Caco-2 (cell line): ENCODE results near the gene C19orf47. TPM values are rescaled to one million over a fixed set of nuclear protein-coding genes. Genes with fewer than 3 reads are reported as not detected.

Source experiments
- BruUV-seq: library from RNA; stranded (reverse); fragments of 400-500 nt; replicated peaks from 2 replicates; lab custom pipeline; 2021; lab: Mats Ljungman, UMichigan
- CTCF ChIA-PET: fragments of 300-600 bp; sonication (Branson Sonifier 250); formaldehyde crosslinking; loops from one replicate; lab custom pipeline; 2022; ENCODE audit warnings: antibody characterized with exemption; lab: Charles Lee
- POLR2A ChIA-PET: fragments of 300-600 bp; sonication (Branson Sonifier 250); formaldehyde crosslinking; loops from one replicate; lab custom pipeline; 2022; ENCODE audit warnings: antibody characterized with exemption; lab: Charles Lee
- DNase-seq, 2 experiments: peaks; one replicate each; pipeline versions ENCODE4 v3.0.0 to v3.0.0-alpha.2; 2020 to 2022
- H3K27me3 ChIP-seq: replicated peaks from 2 replicates; pipeline ENCODE4 v1.6.0; 2011; ENCODE audit warnings: low read length; ENCODE audit not compliant: control insufficient read depth, insufficient read depth
- H3K36me3 ChIP-seq: 2 replicates; pipeline ENCODE4 v1.5.1; 2011; ENCODE audit warnings: low read length; ENCODE audit not compliant: control insufficient read depth, insufficient read depth
- H3K4me1 ChIP-seq: fragments of 250-450 bp; sonication (Bioruptor Pico); 2 replicates; pipeline ENCODE4 v1.5.1; 2020; ENCODE audit warnings: mild to moderate bottlenecking
- H3K4me3 ChIP-seq: 2 replicates; pipeline ENCODE4 v1.5.1; 2011; ENCODE audit warnings: low read depth, mild to moderate bottlenecking, control low read depth, low read length
- H3K9me3 ChIP-seq: fragments of 250-450 bp; sonication (Bioruptor Pico); 2 replicates; pipeline ENCODE4 v1.5.1; 2020; ENCODE audit warnings: mild to moderate bottlenecking, moderate library complexity
- H3K27ac Mint-ChIP-seq: one replicate; pipeline ENCODE4 v1.8.0; 2022; ENCODE audit warnings: mixed read lengths; ENCODE audit not compliant: unreplicated experiment
- H3K27me3 Mint-ChIP-seq: one replicate; pipeline ENCODE4 v1.8.0; 2022; ENCODE audit warnings: mixed read lengths; ENCODE audit not compliant: insufficient read depth, unreplicated experiment
- H3K36me3 Mint-ChIP-seq: one replicate; pipeline ENCODE4 v1.8.0; 2022; ENCODE audit warnings: mild to moderate bottlenecking, mixed read lengths; ENCODE audit not compliant: insufficient read depth, unreplicated experiment
- H3K4me1 Mint-ChIP-seq: one replicate; pipeline ENCODE4 v1.8.0; 2022; ENCODE audit warnings: low read depth, mixed read lengths; ENCODE audit not compliant: unreplicated experiment
- H3K4me3 Mint-ChIP-seq: one replicate; pipeline ENCODE4 v1.8.0; 2022; ENCODE audit warnings: mild to moderate bottlenecking, moderate library complexity, mixed read lengths; ENCODE audit not compliant: unreplicated experiment
- H3K9me3 Mint-ChIP-seq: one replicate; pipeline ENCODE4 v1.8.0; 2022; ENCODE audit warnings: mixed read lengths; ENCODE audit not compliant: unreplicated experiment
- CTCF ChIP-seq, 2 experiments: fragments of 200-600 bp in 1 of 2; IDR thresholded peaks; 1 replicate in 1 of 2; 2 replicates in 1 of 2; pipeline versions ENCODE4 v1.5.1 to v1.8.0; 2011 to 2022; ENCODE audit warnings: antibody characterized with exemption in 1 of 2, control low read depth in 1 of 2, inconsistent platforms in 1 of 2, low read depth in 1 of 2, low read length in 1 of 2, mild to moderate bottlenecking in 1 of 2, moderate library complexity in 1 of 2; ENCODE audit not compliant: insufficient read depth in 1 of 2, severe bottlenecking in 1 of 2, unreplicated experiment in 1 of 2
- intact Hi-C: fragments of 100-400 bp; cut with micrococcal nuclease; formaldehyde crosslinking; loops from one replicate; pipeline ENCODE4 v1.10.0; 2022; ENCODE audit not compliant: unreplicated experiment
- total RNA-seq: library from RNA; stranded (reverse); gene quantifications from 2 replicates; pipeline ENCODE4 v1.2.3, GENCODE V29; 2022

C19orf47 gene
- total RNA-seq, 1 experiment from 2014 or later, result 28.3 TPM

GRCh38 chr19:40305403-40305802 is 42.8 kb downstream of the C19orf47 start:
- Mint-ChIP-seq H3K4me3 (no peak overlapping the region), H3K36me3 (no peaks in the 10 kb centered on the region), H3K27ac (no peak overlapping the region), H3K27me3 (no peaks in the 10 kb centered on the region), H3K9me3 (no peaks in the 10 kb centered on the region), H3K4me1 (no peaks in the 10 kb centered on the region)
- intact Hi-C loops, result loop anchor here (1.0 to 10.0 kb wide), 3 partner anchors 139 to 297 kb away; partner anchors contain the start of genes LTBP4 and SERTAD3
- H3K4me3 ChIP-seq, result no peak overlapping the region
- ChIA-PET CTCF (interaction anchor here (0.5 to 1.5 kb wide), 31 partner anchors 9 to 1799 kb away, joined by 3 to 14 read pairs (median 5); partner anchors contain the start of genes BLVRB, C19orf47 and PLD3), POLR2A (interaction anchor here (0.6 to 1.3 kb wide), 4 partner anchors 116 to 159 kb away, joined by 3 to 11 read pairs (median 3); partner anchors contain the start of gene SERTAD1)
- BruUV-seq, result no TSS peak
- DNase-seq, result peak; percentile 81 to 83
- no peaks in the 10 kb centered on the region for H3K4me1 ChIP-seq
- peak; percentile 79 to 81 for TF ChIP-seq CTCF (IDR thresholded peaks at IDR 0.05; ENCODE audit: insufficient read depth in 1 of 2, low read depth in 1 of 2, low read length in 1 of 2, severe bottlenecking in 1 of 2, unreplicated experiment in 1 of 2)
- no peaks in the 10 kb centered on the region for H3K9me3 ChIP-seq
- H3K27me3 ChIP-seq, result no peaks in the 10 kb centered on the region
- H3K36me3 ChIP-seq, result no peaks in the 10 kb centered on the region

DNA sequence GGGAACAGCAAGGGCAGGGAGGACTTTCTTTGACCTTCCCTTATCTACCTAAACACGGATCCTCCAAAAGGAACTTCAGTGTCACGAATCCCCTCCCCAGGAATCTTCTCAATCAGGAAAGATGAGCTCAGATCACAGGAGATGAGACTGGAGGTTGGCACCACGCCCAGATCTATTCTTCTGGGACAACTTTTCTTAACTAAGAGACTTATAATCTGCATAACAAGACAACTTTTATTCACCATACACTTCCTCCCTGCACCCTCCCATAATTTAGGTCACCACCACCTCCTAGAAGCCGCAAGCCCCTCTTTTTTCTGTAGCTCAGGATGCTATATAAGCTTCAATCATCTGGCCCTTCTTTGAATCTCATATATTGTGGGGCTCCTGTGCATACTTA is 43.9 kb downstream of the C19orf47 start:
- Histone ChIP-seq H3K4me1 (no peaks in the 10 kb centered on the region), H3K4me3 (no peak overlapping the region), H3K36me3 (no peaks in the 10 kb centered on the region), H3K27me3 (no peaks in the 10 kb centered on the region), H3K9me3 (no peaks in the 10 kb centered on the region)
- Mint-ChIP-seq H3K4me1 (no peaks in the 10 kb centered on the region), H3K4me3 (no peak overlapping the region), H3K27ac (no peak overlapping the region), H3K27me3 (no peaks in the 10 kb centered on the region), H3K36me3 (no peaks in the 10 kb centered on the region), H3K9me3 (no peaks in the 10 kb centered on the region)
- no peak for DNase-seq
- intact Hi-C loops, result loop anchor here (10.0 kb wide), 1 partner anchor 230 kb away; no protein-coding TSS in a partner anchor
- BruUV-seq, result no TSS peak
- ChIA-PET POLR2A (no interaction called here), CTCF (interaction anchor here (0.8 to 1.3 kb wide), 2 partner anchors 27 to 247 kb away, joined by 3 to 7 read pairs; no protein-coding TSS in a partner anchor)
- no peak for TF ChIP-seq CTCF (IDR thresholded peaks at IDR 0.05; ENCODE audit: insufficient read depth in 1 of 2, low read depth in 1 of 2, low read length in 1 of 2, severe bottlenecking in 1 of 2, unreplicated experiment in 1 of 2)

DNA sequence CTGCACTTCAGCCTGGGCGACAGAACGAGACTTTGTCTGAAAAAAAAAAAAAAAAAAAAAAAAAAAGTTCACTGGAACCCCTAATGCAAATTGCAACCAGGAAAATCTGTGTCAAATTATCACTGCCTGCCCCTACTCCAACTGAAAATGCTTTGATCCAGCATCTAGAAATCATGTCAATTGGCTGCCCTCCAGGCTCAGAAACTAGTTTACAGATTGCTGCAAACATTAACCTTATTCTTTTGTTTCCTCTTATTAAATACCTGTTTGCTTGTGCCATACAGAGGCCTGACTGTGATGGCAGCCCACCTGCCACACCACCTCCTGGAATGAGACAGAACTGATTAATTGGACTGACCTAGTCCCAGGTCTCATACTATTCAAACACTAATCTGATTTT is 44.4 kb downstream of the C19orf47 start:
- DNase-seq, result no peak
- H3K9me3 ChIP-seq, result no peaks in the 10 kb centered on the region
- POLR2A ChIA-PET, result no interaction called here
- Mint-ChIP-seq H3K9me3 (no peaks in the 10 kb centered on the region), H3K4me1 (no peaks in the 10 kb centered on the region), H3K4me3 (no peak overlapping the region), H3K36me3 (no peaks in the 10 kb centered on the region), H3K27me3 (no peaks in the 10 kb centered on the region), H3K27ac (no peak overlapping the region)
- CTCF ChIA-PET, result interaction anchor here (0.8 kb wide), 1 partner anchor 28 kb away, joined by 3 read pairs; no protein-coding TSS in a partner anchor
- H3K4me3 ChIP-seq, result no peak overlapping the region
- H3K4me1 ChIP-seq, result no peaks in the 10 kb centered on the region
- H3K36me3 ChIP-seq, result no peaks in the 10 kb centered on the region
- intact Hi-C loops, result loop anchor here (10.0 kb wide), 1 partner anchor 231 kb away; no protein-coding TSS in a partner anchor
- H3K27me3 ChIP-seq, result no peaks in the 10 kb centered on the region
- TF ChIP-seq CTCF (IDR thresholded peaks at IDR 0.05; ENCODE audit: insufficient read depth in 1 of 2, low read depth in 1 of 2, low read length in 1 of 2, severe bottlenecking in 1 of 2, unreplicated experiment in 1 of 2), result no peak
- BruUV-seq, result no TSS peak
